GM12892 (cell line): Measurements from ENCODE around the gene PDE4B.

ENCODE experiments used
- POLR2A ChIP-seq: IDR thresholded peaks from 2 replicates; pipeline ENCODE4 v1.6.1; 2011; ENCODE audit warnings: low read depth, low read length, control low read depth
- TAF1 ChIP-seq: IDR thresholded peaks from 2 replicates; pipeline ENCODE4 v1.6.1; 2011; ENCODE audit warnings: low read depth, mild to moderate bottlenecking, control low read depth, low read length, borderline replicate concordance

- TF ChIP-seq POLR2A (no peak), TAF1 (no peak)
Observed at GRCh38 chr1:65971547-65971946, 178.9 kb downstream of the PDE4B start.
